ENCODE results near the gene CFAP20DC. TPM values are rescaled to one million over a fixed set of nuclear protein-coding genes. Genes with fewer than 3 reads are reported as not detected.

CFAP20DC gene
- total RNA-seq, 1 donor from 2014 or later: 5.1 TPM

DNA sequence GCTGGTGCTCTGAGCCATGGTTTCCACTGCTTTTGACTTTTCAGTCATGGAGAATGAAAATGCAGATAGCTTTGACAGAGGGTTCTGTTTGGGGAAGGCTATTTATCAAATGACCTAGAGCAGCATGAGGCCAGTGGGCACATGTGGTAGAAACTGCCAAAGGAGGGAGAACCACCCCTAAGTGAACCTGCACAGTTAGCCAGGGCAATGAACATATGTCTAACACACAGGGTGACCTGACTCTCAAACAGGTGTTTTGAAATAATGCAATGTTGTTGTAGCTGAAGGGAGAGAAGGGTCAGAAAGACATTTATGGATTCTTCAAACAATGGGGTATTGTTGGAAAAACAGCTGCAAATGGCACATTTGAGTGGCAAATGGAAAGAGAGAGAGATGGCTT is 208.9 kb downstream of the CFAP20DC start:
- TF ChIP-seq, protein P1, sequence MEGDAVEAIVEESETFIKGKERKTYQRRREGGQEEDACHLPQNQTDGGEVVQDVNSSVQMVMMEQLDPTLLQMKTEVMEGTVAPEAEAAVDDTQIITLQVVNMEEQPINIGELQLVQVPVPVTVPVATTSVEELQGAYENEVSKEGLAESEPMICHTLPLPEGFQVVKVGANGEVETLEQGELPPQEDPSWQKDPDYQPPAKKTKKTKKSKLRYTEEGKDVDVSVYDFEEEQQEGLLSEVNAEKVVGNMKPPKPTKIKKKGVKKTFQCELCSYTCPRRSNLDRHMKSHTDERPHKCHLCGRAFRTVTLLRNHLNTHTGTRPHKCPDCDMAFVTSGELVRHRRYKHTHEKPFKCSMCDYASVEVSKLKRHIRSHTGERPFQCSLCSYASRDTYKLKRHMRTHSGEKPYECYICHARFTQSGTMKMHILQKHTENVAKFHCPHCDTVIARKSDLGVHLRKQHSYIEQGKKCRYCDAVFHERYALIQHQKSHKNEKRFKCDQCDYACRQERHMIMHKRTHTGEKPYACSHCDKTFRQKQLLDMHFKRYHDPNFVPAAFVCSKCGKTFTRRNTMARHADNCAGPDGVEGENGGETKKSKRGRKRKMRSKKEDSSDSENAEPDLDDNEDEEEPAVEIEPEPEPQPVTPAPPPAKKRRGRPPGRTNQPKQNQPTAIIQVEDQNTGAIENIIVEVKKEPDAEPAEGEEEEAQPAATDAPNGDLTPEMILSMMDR (conservative IDR thresholded peaks at IDR 0.05; ENCODE audit: low read depth, low read length): no peak
- no peak for DNase-seq (ENCODE audit: low read depth)
- no peak overlapping the region for H3K4me3 ChIP-seq (ENCODE audit: low read depth, low read length)

DNA sequence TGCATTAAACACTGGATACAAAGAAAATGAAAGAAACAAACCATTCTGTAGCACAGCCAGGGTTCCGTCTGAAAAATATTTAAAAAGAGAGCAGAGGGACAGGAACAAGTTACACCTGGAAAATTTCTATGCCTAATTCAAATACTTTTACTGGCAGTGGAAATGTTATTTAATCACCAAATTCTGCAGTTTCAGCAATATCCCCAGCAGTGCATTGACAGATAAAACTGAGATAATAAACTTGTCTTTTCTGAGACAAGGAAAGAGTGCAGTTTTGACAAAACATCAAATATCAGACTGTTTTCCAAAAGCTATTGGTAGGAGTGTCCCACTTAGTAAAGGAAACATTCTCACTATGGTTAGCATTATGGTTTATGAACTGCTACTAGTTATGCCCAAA is 209.9 kb downstream of the CFAP20DC start:
- no peak overlapping the region for H3K4me3 ChIP-seq (ENCODE audit: low read depth, low read length)
- no peak for DNase-seq (ENCODE audit: low read depth)
- TF ChIP-seq, protein P1 (conservative IDR thresholded peaks at IDR 0.05; ENCODE audit: low read depth, low read length): no peak

DNA sequence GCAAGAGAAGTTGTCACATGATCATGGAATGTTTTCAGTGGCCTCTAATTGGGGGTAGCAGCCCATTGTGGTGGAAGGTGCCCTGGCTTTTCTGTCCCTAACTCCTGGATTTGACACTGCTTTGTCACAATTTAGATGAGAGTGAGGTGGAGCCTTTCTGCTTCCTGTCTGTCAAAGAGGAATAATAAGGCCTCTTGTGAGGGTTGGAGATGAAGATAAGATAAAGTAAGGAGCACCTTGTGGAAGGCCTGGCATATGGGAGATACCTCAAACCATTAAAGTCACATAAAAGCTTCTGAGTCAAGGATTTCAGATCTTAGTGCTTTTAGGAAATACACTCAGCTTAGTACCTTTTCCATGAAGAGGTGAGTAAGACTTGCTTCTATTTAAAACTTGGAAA is 210.6 kb downstream of the CFAP20DC start:
- DNase-seq (ENCODE audit: low read depth): no peak
- TF ChIP-seq, protein P1 (conservative IDR thresholded peaks at IDR 0.05; ENCODE audit: low read depth, low read length): no peak
- no peak overlapping the region for H3K4me3 ChIP-seq (ENCODE audit: low read depth, low read length)

DNA sequence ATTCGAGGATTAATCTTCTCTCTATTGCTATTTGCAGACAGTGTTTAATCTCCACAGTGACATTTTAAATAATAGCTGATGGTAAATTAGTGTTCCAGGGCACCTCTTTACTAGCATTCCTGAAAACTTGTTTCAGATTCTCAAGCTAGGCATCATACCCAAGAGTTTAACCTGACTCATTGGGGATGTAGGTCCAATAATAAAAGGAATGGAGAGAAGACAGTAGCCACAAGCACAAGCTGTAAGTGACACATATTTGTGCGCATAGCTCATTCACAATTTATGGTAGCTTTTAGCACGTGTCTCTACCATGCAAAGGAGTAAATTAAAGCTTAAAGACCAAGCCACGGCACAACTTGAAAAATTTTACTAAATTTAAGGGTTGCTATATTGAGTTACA is 212.0 kb downstream of the CFAP20DC start:
- DNase-seq (ENCODE audit: low read depth): no peak
- no peak overlapping the region for H3K4me3 ChIP-seq (ENCODE audit: low read depth, low read length)
- TF ChIP-seq, protein P1 (conservative IDR thresholded peaks at IDR 0.05; ENCODE audit: low read depth, low read length): no peak

DNA sequence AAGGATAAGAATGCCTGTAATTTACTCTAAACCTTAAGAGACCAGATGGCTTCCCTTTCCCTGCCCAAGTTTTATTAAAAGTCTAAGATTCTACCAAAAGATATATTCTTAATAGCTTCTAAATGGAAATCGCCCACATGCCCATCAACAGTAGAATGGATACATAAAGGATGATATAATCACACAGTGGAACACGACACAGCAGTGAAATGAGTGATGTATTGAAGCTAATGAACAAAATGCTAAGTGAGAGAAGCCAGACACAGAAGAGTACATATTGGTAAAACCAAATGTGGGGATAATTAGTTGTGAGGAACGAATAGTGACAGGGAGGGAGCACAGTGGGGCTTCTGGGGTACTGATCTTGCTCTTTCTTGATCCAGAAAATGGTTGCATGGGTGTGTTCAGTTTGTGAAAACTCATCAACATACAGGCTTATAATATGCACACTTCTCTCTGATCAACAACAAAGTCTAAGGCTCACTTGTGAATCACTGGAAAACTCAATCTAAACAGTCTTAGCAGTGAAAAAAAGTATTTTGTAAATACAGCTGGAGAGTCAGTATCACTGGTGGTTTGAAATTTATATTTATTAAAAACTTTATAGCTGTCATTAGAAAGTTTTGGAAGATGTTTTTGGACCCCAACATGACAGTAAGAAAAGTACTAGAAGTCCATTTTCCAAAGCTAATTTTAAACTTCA is 212.5 kb downstream of the CFAP20DC start:
- H3K4me3 ChIP-seq (ENCODE audit: low read depth, low read length): no peak overlapping the region
- DNase-seq (ENCODE audit: low read depth): no peak
- TF ChIP-seq, protein P1 (conservative IDR thresholded peaks at IDR 0.05; ENCODE audit: low read depth, low read length): no peak

DNA sequence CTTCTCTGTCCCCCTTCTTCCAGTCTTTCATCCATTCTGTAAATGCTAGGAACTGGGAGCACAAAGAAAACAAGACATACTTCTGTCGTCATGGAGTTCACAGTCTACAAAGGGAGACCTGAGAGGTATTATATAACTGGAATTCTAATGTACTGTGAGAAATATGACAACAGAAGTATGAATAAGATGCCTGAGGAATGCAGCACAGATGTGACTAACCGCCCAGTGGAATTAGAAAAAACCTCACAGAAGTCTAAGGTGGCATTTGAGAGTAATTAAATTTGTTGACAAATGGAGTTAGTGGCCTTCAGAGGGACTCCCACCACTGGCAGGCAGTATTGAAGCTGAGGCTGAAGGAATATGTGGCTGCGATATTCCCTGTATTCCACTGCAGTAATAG is 214.7 kb downstream of the CFAP20DC start:
- TF ChIP-seq, protein P1 (conservative IDR thresholded peaks at IDR 0.05; ENCODE audit: low read depth, low read length): no peak
- no peak overlapping the region for H3K4me3 ChIP-seq (ENCODE audit: low read depth, low read length)
- no peak for DNase-seq (ENCODE audit: low read depth)

DNA sequence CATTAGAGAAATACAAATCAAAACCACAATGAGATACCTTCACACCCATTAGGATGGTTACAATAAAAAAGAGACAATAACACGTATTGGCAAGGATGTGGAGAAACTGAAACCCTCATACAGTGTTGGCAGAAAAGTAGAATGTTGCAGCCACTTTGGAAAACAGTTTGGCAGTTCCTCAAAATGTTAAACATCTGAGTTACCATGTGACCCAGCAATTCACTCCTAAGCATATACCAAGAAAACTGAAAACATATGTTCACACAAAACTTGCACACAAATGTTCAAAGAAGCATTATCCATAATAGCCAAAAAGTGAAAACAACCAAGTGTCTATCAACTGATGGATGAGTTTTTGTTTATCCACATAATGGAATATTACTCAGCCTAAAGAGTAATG is 216.3 kb downstream of the CFAP20DC start:
- TF ChIP-seq, protein P1 (conservative IDR thresholded peaks at IDR 0.05; ENCODE audit: low read depth, low read length): no peak
- H3K4me3 ChIP-seq (ENCODE audit: low read depth, low read length): no peak overlapping the region

More for the DNA sequence above, 216.3 kb downstream of the CFAP20DC start:
- no peak for DNase-seq (ENCODE audit: low read depth)

All from epithelial cell of proximal tubule (primary cell).